A549 (cell line): ENCODE data around the gene MOB2. TPM values are rescaled to one million over a fixed set of nuclear protein-coding genes. Genes with fewer than 3 reads are reported as not detected.

Experiments used
- ATAC-seq, 2 experiments: fragments of 200-7000 bp in 1 of 2; fragments of >200 bp in 1 of 2; cut with Nextera tagmentation in 1 of 2; cut with Tn5 transposase in 1 of 2; 3 replicates each; pipeline versions ENCODE4 v1.8.0 to v1.9.1; 2018 to 2020; ENCODE audit warnings: mild to moderate bottlenecking in 1 of 2, moderate library complexity in 1 of 2
- CTCF ChIA-PET: fragments of 300-600 bp; sonication (Branson Sonifier 250); formaldehyde crosslinking; extraction: SDS; loops from one replicate; lab custom pipeline; 2021; ENCODE audit warnings: antibody characterized with exemption, inconsistent platforms; lab: Yijun Ruan, JAX
- POLR2A ChIA-PET: fragments of 350-600 bp; formaldehyde crosslinking; extraction: SDS; loops from one replicate; lab custom pipeline; 2021; ENCODE audit warnings: antibody characterized with exemption, inconsistent platforms; lab: Yijun Ruan, JAX
- DNase-seq, 2 experiments: peaks; one replicate each; pipeline versions ENCODE4 v3.0.0 to v3.0.0-alpha.2; 2011 to 2016; ENCODE audit warnings: low read depth in 1 of 2, low spot score in 1 of 2
- FAIRE-seq: peaks from 2 replicates; lab custom pipeline; 2011; peaks lifted over from hg19 to GRCh38; lab: Jason Lieb, UNC
- H3K27ac ChIP-seq, 2 experiments: fragments of >200 bp; sonication (Bioruptor Twin); formaldehyde crosslinking; 3 replicates each; pipeline ENCODE4 v1.5.1; 2016 to 2017
- H3K4me1 ChIP-seq: fragments of >200 bp; sonication (Bioruptor Twin); formaldehyde crosslinking; 3 replicates; pipeline ENCODE4 v1.6.1; 2016
- H3K4me2 ChIP-seq: fragments of >200 bp; sonication (Bioruptor Twin); formaldehyde crosslinking; 3 replicates; pipeline ENCODE4 v1.6.1; 2016
- H3K4me3 ChIP-seq: fragments of >200 bp; sonication (Bioruptor Twin); formaldehyde crosslinking; 3 replicates; pipeline ENCODE4 v1.5.1; 2016
- H3K9me3 ChIP-seq: fragments of >200 bp; sonication (Bioruptor Twin); formaldehyde crosslinking; 3 replicates; pipeline ENCODE4 v1.6.1; 2016
- CBX8 ChIP-seq: fragments of 200-600 bp; sonication (generic); IDR thresholded peaks from 2 replicates; pipeline ENCODE4 v1.6.1; 2016
- EP300 ChIP-seq, 2 experiments: fragments of >200 bp; sonication (Bioruptor Twin); formaldehyde crosslinking; IDR thresholded peaks; 2 replicates in 1 of 2; 3 replicates in 1 of 2; pipeline ENCODE4 v1.6.1; 2016 to 2017
- FOXS1 ChIP-seq: fragments of 250-450 bp; sonication (Bioruptor Pico); IDR thresholded peaks from 2 replicates; pipeline ENCODE4 v1.5.0; 2020; ENCODE audit warnings: mild to moderate bottlenecking, moderate library complexity
- GATA3 ChIP-seq: IDR thresholded peaks from 2 replicates; pipeline ENCODE4 v1.6.1; 2012; ENCODE audit warnings: borderline replicate concordance
- HDAC2 ChIP-seq: fragments of 200-600 bp; sonication (generic); IDR thresholded peaks from 2 replicates; pipeline ENCODE4 v1.6.1; 2016
- KDM1A ChIP-seq: fragments of 200-600 bp; sonication (generic); IDR thresholded peaks from 2 replicates; pipeline ENCODE4 v1.6.1; 2016; ENCODE audit warnings: low read depth, mild to moderate bottlenecking
- MAZ ChIP-seq: fragments of 150-350 bp; IDR thresholded peaks from 2 replicates; pipeline ENCODE4 v1.6.1; 2014; ENCODE audit warnings: antibody characterized with exemption, low read depth, low read length, borderline replicate concordance
- NR3C1 ChIP-seq: fragments of >200 bp; sonication (Bioruptor Twin); formaldehyde crosslinking; IDR thresholded peaks from 3 replicates; pipeline ENCODE4 v1.6.1; 2017
- POLR2A ChIP-seq: IDR thresholded peaks from 2 replicates; pipeline ENCODE4 v1.6.1; 2012; ENCODE audit warnings: mild to moderate bottlenecking, low read length
- POLR2AphosphoS2 ChIP-seq: conservative IDR thresholded peaks from 2 replicates; pipeline ENCODE4 v1.6.1; 2012; ENCODE audit warnings: low read length, improper control_type of control experiment, inconsistent platforms
- RAD21 ChIP-seq, 2 experiments: fragments of >200 bp in 1 of 2; sonication (Bioruptor Twin) in 1 of 2; formaldehyde crosslinking in 1 of 2; IDR thresholded peaks in 1 of 2; conservative IDR thresholded peaks in 1 of 2; 2 replicates in 1 of 2; 3 replicates in 1 of 2; pipeline ENCODE4 v1.6.1; 2012 to 2018; ENCODE audit warnings: inconsistent platforms in 1 of 2
- RARB ChIP-seq: fragments of 250-450 bp; sonication (Bioruptor Pico); IDR thresholded peaks from 2 replicates; pipeline ENCODE4 v1.8.0; 2021; ENCODE audit warnings: mild to moderate bottlenecking, moderate library complexity
- RCOR1 ChIP-seq: fragments of 150-350 bp; IDR thresholded peaks from 2 replicates; pipeline ENCODE4 v1.6.1; 2014; ENCODE audit warnings: antibody characterized with exemption, low read length, low read depth
- RFX5 ChIP-seq: fragments of 450-650 bp; IDR thresholded peaks from 2 replicates; pipeline ENCODE4 v1.7.1; 2014; ENCODE audit warnings: antibody characterized with exemption, mild to moderate bottlenecking, moderate library complexity
- RNF2 ChIP-seq: fragments of 200-600 bp; sonication (generic); IDR thresholded peaks from 2 replicates; pipeline ENCODE4 v1.6.1; 2016; ENCODE audit warnings: low read depth, mild to moderate bottlenecking, antibody characterized with exemption, moderate library complexity, borderline replicate concordance
- SMC3 ChIP-seq: fragments of >200 bp; sonication (Bioruptor Twin); formaldehyde crosslinking; IDR thresholded peaks from 3 replicates; pipeline ENCODE4 v1.6.1; 2018; ENCODE audit warnings: inconsistent platforms
- TP53 ChIP-seq: fragments of 250-450 bp; sonication (Bioruptor Pico); IDR thresholded peaks from 2 replicates; pipeline ENCODE4 v1.5.0; 2021; ENCODE audit warnings: mild to moderate bottlenecking, moderate library complexity
- ZFP36 ChIP-seq: fragments of 450-650 bp; IDR thresholded peaks from 2 replicates; pipeline ENCODE4 v1.6.1; 2014; ENCODE audit warnings: borderline replicate concordance; ENCODE audit not compliant: partially characterized antibody
- ZNF302 ChIP-seq: fragments of 250-450 bp; sonication (Bioruptor Pico); IDR thresholded peaks from 2 replicates; pipeline ENCODE4 v1.9.0; 2021; ENCODE audit warnings: inconsistent platforms, mild to moderate bottlenecking, moderate library complexity
- WGBS: methylation state at CpG from one replicate; pipeline ENCODE4 v1.1.6; 2017; ENCODE audit errors: missing lambda C conversion rate; 5-methylcytosine and 5-hydroxymethylcytosine counted together
- polyA plus RNA-seq, 4 experiments: library from polyadenylated mRNA; depleted of rRNA in 3 of 4; stranded (reverse); fragments of >200 nt; fragmentation: RNase III in 1 of 4; extraction: RNeasy Plus Mini Kit Qiagen cat#74134 plus additional on column Dnase treatment in 1 of 4; gene quantifications; 2 replicates in 3 of 4; 3 replicates in 1 of 4; pipeline ENCODE4 v1.2.3, GENCODE V29; 2011 to 2017
- TF ChIP-seq, protein P1 (sequence below): fragments of 150-350 bp; IDR thresholded peaks from 2 replicates; pipeline ENCODE4 v1.6.1; 2014; ENCODE audit warnings: low read depth, mild to moderate bottlenecking, low read length
- TF ChIP-seq, protein P2 (sequence below): fragments of 250-450 bp; sonication (Bioruptor Pico); IDR thresholded peaks from 2 replicates; pipeline ENCODE4 v1.5.0; 2020; ENCODE audit warnings: low read depth, mild to moderate bottlenecking, moderate library complexity
- TF ChIP-seq, protein P3 (sequence below): fragments of >200 bp; sonication (Bioruptor Twin); formaldehyde crosslinking; IDR thresholded peaks from 3 replicates; pipeline ENCODE4 v1.6.1; 2016
- TF ChIP-seq, protein P4 (sequence below): fragments of 450-650 bp; IDR thresholded peaks from 2 replicates; pipeline ENCODE4 v1.6.1; 2014; ENCODE audit warnings: antibody characterized with exemption

Gene MOB2
- polyA plus RNA-seq, 2 of the 4 experiments (the other 2 are of a cell fraction): 25.4 to 38.2 TPM

DNA sequence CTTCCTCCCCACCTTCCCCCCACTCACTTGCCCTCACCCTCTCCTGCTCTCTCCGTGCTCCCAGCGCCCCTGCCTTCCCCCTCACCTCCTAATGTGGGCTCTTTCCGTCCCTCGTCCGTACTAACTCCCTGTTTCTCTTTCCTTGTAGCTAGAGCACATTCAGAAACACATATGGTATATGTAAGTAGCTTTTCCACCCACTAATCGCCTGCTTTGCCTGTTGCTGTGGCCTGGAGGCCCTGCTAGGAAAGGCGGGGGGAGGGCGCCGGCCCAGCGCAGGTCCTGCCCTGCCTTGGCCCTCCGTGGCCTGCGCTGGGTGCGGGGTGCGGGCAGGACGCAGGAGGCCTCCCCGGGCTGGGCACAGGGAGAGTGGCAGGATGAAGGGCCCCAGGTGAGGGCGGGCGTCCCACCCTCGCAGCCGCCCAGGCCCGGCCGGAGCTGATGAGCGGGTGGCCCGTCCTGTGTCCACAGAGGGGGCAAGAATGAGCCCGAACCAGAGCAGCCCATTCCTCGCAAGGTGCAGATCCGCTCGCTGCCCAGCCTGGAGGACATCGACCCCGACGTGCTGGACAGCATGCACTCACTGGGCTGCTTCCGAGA lies 41.7 kb downstream of the MOB2 start:
- Histone ChIP-seq H3K27ac (no peak overlapping the region), H3K4me3 (no peak overlapping the region), H3K9me3 (no peaks in the 10 kb centered on the region), H3K4me1 (no peaks in the 10 kb centered on the region), H3K4me2 (no peak overlapping the region)
- TF ChIP-seq RNF2 (no peak), KDM1A (no peak), NR3C1 (no peak), POLR2A (no peak), SMC3 (no peak), FOXS1 (CRISPR knock-in tag) (no peak), RCOR1 (no peak), CBX8 (no peak)
- TF ChIP-seq, protein P1, sequence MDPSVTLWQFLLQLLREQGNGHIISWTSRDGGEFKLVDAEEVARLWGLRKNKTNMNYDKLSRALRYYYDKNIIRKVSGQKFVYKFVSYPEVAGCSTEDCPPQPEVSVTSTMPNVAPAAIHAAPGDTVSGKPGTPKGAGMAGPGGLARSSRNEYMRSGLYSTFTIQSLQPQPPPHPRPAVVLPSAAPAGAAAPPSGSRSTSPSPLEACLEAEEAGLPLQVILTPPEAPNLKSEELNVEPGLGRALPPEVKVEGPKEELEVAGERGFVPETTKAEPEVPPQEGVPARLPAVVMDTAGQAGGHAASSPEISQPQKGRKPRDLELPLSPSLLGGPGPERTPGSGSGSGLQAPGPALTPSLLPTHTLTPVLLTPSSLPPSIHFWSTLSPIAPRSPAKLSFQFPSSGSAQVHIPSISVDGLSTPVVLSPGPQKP: no peak
- ATAC-seq: no peak
- no peak for FAIRE-seq
- ChIA-PET POLR2A (no interaction called here), CTCF (interaction anchor here (1.0 kb wide), 1 partner anchor 71 kb away, joined by 3 read pairs; no protein-coding TSS in a partner anchor)
- WGBS: 86% methylated on average over 12 of the region's 32 CpGs
- DNase-seq: no peak

DNA sequence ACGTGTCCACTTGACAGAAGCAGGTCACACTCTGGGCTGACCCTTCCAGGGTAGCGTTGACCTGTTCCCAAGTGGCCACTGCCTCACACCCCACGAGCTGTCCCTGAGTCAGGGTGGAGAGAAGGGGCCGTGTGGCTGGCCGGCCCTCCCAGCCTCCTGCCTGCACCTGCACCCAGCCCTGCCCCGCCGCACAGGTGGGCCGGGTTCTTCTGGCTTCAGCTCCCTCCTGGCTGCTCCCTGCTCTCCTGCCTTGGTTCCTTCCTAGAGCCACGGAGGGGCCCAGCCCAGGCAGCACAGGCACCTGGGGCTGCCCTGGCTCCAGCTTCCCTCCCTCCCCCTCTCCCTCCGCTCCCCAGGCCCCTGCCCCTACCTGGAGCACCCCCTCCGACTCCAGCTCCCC lies 42.3 kb downstream of the MOB2 start:
- ChIA-PET CTCF (interaction anchor here (0.5 to 1.0 kb wide), 2 partner anchors 71 to 102 kb away, joined by 3 to 4 read pairs; no protein-coding TSS in a partner anchor), POLR2A (no interaction called here)
- no peak for DNase-seq
- TF ChIP-seq ZNF302 (no peak), GATA3 (no peak), KDM1A (no peak), RAD21 (conservative IDR thresholded peaks at IDR 0.05 in 1 of 2, IDR thresholded peaks at IDR 0.05 in 1 of 2) (no peak), ZFP36 (no peak), POLR2A (no peak), RARB (CRISPR knock-in tag) (no peak), NR3C1 (no peak), MAZ (no peak), TP53 (CRISPR knock-in tag) (no peak), POLR2AphosphoS2 (no peak), HDAC2 (no peak), RNF2 (no peak), RFX5 (no peak)
- TF ChIP-seq, protein P2, sequence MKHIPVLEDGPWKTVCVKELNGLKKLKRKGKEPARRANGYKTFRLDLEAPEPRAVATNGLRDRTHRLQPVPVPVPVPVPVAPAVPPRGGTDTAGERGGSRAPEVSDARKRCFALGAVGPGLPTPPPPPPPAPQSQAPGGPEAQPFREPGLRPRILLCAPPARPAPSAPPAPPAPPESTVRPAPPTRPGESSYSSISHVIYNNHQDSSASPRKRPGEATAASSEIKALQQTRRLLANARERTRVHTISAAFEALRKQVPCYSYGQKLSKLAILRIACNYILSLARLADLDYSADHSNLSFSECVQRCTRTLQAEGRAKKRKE (CRISPR knock-in tag): no peak
- TF ChIP-seq, protein P3, sequence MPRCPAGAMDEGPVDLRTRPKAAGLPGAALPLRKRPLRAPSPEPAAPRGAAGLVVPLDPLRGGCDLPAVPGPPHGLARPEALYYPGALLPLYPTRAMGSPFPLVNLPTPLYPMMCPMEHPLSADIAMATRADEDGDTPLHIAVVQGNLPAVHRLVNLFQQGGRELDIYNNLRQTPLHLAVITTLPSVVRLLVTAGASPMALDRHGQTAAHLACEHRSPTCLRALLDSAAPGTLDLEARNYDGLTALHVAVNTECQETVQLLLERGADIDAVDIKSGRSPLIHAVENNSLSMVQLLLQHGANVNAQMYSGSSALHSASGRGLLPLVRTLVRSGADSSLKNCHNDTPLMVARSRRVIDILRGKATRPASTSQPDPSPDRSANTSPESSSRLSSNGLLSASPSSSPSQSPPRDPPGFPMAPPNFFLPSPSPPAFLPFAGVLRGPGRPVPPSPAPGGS: no peak
- TF ChIP-seq, all 56 proteins: peak for 0
- no peak overlapping the region for H3K4me3 ChIP-seq
- no peak overlapping the region for H3K4me2 ChIP-seq
- no peaks in the 10 kb centered on the region for H3K9me3 ChIP-seq
- H3K4me1 ChIP-seq: no peaks in the 10 kb centered on the region
- no peak for ATAC-seq
- WGBS: 91% methylated on average over 10 of the region's 11 CpGs
- no peak for FAIRE-seq
- H3K27ac ChIP-seq: no peak overlapping the region

DNA sequence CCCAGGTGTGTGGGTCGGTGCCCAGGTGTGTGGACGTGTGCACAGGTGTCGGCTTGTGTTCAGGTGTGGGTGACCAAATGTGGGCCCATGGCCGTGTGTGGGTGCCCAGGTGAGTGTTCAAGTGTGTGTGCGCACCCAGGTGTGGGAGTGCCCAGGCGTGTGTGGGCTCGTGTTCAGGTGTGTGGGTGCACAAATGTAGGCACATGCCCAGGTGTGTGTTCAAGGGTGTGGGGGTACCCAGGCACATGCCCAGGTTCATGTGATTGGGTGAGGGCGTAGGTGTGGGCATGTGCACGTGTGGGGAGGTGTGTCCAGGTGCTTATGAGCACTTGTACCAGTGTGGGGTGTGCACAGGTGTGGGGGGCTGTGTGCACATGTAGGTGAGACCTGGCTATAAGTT lies 42.8 kb downstream of the MOB2 start:
- ChIA-PET CTCF (no interaction called here), POLR2A (no interaction called here)
- TF ChIP-seq, protein P4, sequence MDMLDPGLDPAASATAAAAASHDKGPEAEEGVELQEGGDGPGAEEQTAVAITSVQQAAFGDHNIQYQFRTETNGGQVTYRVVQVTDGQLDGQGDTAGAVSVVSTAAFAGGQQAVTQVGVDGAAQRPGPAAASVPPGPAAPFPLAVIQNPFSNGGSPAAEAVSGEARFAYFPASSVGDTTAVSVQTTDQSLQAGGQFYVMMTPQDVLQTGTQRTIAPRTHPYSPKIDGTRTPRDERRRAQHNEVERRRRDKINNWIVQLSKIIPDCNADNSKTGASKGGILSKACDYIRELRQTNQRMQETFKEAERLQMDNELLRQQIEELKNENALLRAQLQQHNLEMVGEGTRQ: no peak
- TF ChIP-seq EP300 (IDR thresholded peaks at IDR 0.05) (no peak), RNF2 (no peak), GATA3 (no peak)
- no peak for FAIRE-seq
- WGBS: 73% methylated on average over 7 of the region's 9 CpGs
- H3K4me1 ChIP-seq: no peaks in the 10 kb centered on the region
- ATAC-seq: no peak
- H3K9me3 ChIP-seq: no peaks in the 10 kb centered on the region
- no peak for DNase-seq
- H3K27ac ChIP-seq: no peak overlapping the region
- no peak overlapping the region for H3K4me3 ChIP-seq
- no peak overlapping the region for H3K4me2 ChIP-seq
